Fibroblast of gingiva (primary cell): ENCODE measurements around the gene PNMA6E.

ENCODE experiments used
- DNase-seq: peaks from one replicate; pipeline ENCODE4 v3.0.0-alpha.2; 2011; ENCODE audit warnings: low read depth

The PNMA6E gene

GRCh38 chrX:153384390-153384789 is 16.8 kb downstream of the PNMA6E start:
- no peak for DNase-seq

GRCh38 chrX:153382563-153383482 is 18.3 kb downstream of the PNMA6E start:
- DNase-seq, result no peak

GRCh38 chrX:153381684-153382532 is 19.2 kb downstream of the PNMA6E start:
- peak; percentile 97 for DNase-seq

GRCh38 chrX:153380691-153381090 is 20.5 kb downstream of the PNMA6E start:
- DNase-seq, result peak; percentile 5

GRCh38 chrX:153379971-153380581 is 21.1 kb downstream of the PNMA6E start:
- no peak for DNase-seq

- DNase-seq, result no peak
Observed at GRCh38 chrX:153379508-153379907, 21.6 kb downstream of the PNMA6E start.

GRCh38 chrX:153378607-153379006 is 22.5 kb downstream of the PNMA6E start:
- no peak for DNase-seq

GRCh38 chrX:153377727-153378126 is 23.4 kb downstream of the PNMA6E start:
- no peak for DNase-seq

- no peak for DNase-seq
Observed at GRCh38 chrX:153375571-153375970, 25.6 kb downstream of the PNMA6E start.

GRCh38 chrX:153374426-153374825 is 26.7 kb downstream of the PNMA6E start:
- no peak for DNase-seq

- DNase-seq, result no peak
Observed at GRCh38 chrX:153372949-153373348, 28.2 kb downstream of the PNMA6E start.

- no peak for DNase-seq
Observed at GRCh38 chrX:153371256-153371655, 29.9 kb downstream of the PNMA6E start.

GRCh38 chrX:153370293-153371055 is 30.7 kb downstream of the PNMA6E start:
- no peak for DNase-seq

GRCh38 chrX:153366878-153367538 is 34.1 kb downstream of the PNMA6E start:
- no peak for DNase-seq

GRCh38 chrX:153366119-153366518 is 35.0 kb downstream of the PNMA6E start:
- no peak for DNase-seq

- no peak for DNase-seq
Observed at GRCh38 chrX:153365670-153366069, 35.5 kb downstream of the PNMA6E start.

GRCh38 chrX:153361781-153362397 is 39.3 kb downstream of the PNMA6E start:
- DNase-seq, result no peak

GRCh38 chrX:153357877-153358276 is 43.3 kb downstream of the PNMA6E start:
- no peak for DNase-seq

- no peak for DNase-seq
Observed at GRCh38 chrX:153353416-153353815, 47.7 kb downstream of the PNMA6E start.

GRCh38 chrX:153352858-153353257 is 48.3 kb downstream of the PNMA6E start:
- no peak for DNase-seq

- DNase-seq, result no peak
Observed at GRCh38 chrX:153351981-153352380, 49.2 kb downstream of the PNMA6E start.
